H7 (cell line): ENCODE measurements around the gene CPNE6. TPM values are rescaled to one million over a fixed set of nuclear protein-coding genes. Genes with fewer than 3 reads are reported as not detected.
"Not testable (repeated sequence)": the region's sequence is repeated elsewhere in the genome, so short reads cannot be mapped to it uniquely, and the experiment has no call there.

Source experiments
- DNase-seq: peaks from one replicate; pipeline ENCODE4 v3.0.0; 2012
- H3K27me3 ChIP-seq: 2 replicates; pipeline ENCODE4 v1.6.0; 2011; ENCODE audit warnings: mild to moderate bottlenecking, low read length; ENCODE audit not compliant: control insufficient read depth, insufficient read depth
- H3K36me3 ChIP-seq: replicated peaks from 2 replicates; pipeline ENCODE4 v1.5.1; 2011; ENCODE audit warnings: low read length; ENCODE audit not compliant: control insufficient read depth, insufficient read depth
- H3K4me3 ChIP-seq: 2 replicates; pipeline ENCODE4 v1.5.1; 2011; ENCODE audit warnings: low read depth, mild to moderate bottlenecking, control low read depth, low read length, moderate library complexity; ENCODE audit not compliant: insufficient read depth
- total RNA-seq: library from RNA; depleted of rRNA; stranded (reverse); fragments of >200 nt; shearing (Covaris generic); gene quantifications from 2 replicates; pipeline ENCODE4 v1.2.3, GENCODE V29; 2014; rRNA removed

CPNE6 gene
- 0.04 TPM in 1 of 2 replicates, not detected in the other for total RNA-seq

- DNase-seq = no peak
- H3K27me3 ChIP-seq = no peaks in the 10 kb centered on the region
- H3K4me3 ChIP-seq = no peak within 1 kb of the TSS
- no peaks in the 10 kb centered on the region for H3K36me3 ChIP-seq
These were observed at the start of gene CPNE6 for GRCh38 chr14:24071144-24071697. CPNE6 (plus strand) TSS chr14:24071562; CDS start chr14:24072937, 1,375 bp downstream.

DNA sequence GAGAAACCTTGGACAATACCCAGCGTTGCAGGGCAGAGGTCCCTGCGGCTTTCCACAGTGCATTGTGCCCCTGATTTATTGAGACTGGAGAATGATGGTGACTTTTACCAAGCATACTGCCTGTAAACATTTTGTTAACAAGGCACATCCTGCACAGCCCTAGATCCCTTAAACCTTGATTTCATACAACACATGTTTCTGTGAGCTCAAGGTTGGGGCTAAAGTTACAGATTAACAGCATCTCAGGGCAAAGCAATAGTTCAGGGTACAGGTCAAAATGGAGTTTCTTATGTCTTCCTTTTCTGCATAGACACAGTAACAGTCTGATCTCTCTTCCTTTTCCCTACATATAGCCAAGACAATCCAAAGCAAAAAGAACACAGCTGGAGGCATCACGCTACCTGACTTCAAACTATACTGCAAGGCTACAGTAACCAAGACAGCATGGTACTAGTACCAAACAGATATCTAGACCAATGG lies 46.4 kb upstream of the CPNE6 start:
- not testable (repeated sequence) for DNase-seq, H3K4me3 ChIP-seq, H3K27me3 ChIP-seq, H3K36me3 ChIP-seq

- not testable (repeated sequence) for H3K4me3 ChIP-seq, H3K27me3 ChIP-seq, DNase-seq, H3K36me3 ChIP-seq
These were observed 41.7 kb upstream of the CPNE6 start for GRCh38 chr14:24029687-24030086.

DNA sequence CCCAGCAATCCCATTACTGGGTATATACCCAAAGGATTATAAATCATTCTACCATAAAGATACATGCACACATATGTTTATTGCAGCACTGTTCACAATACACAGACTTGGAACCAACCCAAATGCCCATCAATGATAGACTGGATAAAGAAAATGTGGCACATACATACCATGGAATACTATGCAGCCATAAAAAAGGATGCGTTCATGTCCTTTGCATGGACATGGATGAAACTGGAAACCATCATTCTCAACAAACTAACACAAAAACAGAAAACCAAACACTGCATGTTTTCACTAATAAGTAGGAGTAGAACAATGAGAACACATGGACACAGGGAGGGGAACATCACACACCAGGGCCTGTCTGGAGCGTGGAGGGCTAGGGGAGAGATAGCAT lies 40.0 kb upstream of the CPNE6 start:
- not testable (repeated sequence) for H3K36me3 ChIP-seq, H3K27me3 ChIP-seq, DNase-seq, H3K4me3 ChIP-seq

- no peak for DNase-seq
- H3K4me3 ChIP-seq = no peak overlapping the region
- no peaks in the 10 kb centered on the region for H3K36me3 ChIP-seq
- H3K27me3 ChIP-seq = no peaks in the 10 kb centered on the region
These were observed 38.5 kb upstream of the CPNE6 start for GRCh38 chr14:24032727-24033418.

DNA sequence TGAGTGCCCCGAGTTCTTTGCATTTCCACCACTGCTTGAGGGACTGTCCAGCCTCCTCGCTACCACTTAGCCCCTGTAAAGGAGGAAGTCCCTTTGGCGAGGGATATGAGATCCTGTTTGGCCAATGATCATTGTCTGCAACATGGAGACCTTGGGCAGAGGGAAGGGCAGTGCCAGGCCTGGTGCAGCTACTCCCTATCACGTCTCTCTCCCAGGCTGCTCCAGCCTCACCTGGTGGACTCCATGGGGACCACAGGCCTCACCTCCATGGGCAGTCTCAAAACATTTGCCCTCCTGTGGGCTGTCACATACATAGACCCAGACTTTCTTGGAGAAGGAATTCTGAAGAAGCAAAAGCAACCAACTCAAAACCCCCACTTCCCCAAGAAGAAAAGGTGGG lies 35.6 kb upstream of the CPNE6 start:
- H3K27me3 ChIP-seq, DNase-seq, H3K36me3 ChIP-seq: not testable (repeated sequence)
- H3K4me3 ChIP-seq = peak overlapping the region; percentile 62

DNA sequence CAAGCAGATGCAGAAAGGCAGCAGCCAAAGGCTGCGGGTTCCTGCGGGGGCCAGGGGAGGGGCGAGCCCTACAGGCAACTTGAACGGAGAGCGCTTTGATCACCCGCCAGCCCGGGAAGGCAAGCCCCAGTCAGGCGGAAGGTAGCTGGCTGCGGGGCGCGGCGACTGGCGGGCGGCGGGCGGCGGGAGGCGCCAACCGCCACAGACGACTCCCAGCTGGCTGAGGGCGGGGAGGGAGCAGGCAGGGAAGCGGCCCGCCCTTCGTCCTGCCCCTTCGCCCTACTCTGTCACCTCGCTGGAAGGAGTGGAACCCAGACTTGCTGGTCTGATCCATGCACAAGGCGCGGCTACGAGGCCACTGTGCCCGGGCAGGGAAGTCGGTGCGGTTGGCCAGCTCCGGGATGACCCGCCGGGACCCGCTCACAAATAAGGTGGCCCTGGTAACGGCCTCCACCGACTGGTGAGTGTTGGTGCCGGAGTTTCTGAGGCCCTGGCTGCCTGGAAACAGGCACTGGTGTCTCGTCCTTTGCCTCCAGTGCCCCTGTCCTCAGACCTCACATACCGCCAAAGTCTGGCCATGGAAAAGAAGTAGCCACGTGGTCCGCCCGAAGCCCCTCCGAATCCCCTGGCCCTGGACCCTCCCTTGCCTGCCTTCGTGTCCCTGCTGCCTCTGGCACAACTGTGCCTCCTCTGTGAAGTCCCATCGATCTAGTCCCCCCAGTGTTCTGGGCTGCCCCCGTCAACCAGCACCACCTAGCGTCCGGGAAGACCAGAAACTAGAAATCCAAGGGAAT lies 35.0 kb upstream of the CPNE6 start:
- Histone ChIP-seq H3K27me3 (no peaks in the 10 kb centered on the region), H3K36me3 (no peaks in the 10 kb centered on the region), H3K4me3 (peak overlapping the region; percentile 62)
- DNase-seq = peak; percentile 86

- not testable (repeated sequence) for H3K27me3 ChIP-seq, H3K36me3 ChIP-seq, DNase-seq, H3K4me3 ChIP-seq
These were observed 34.3 kb upstream of the CPNE6 start for GRCh38 chr14:24036963-24037657.

- no peak for DNase-seq
- Histone ChIP-seq H3K4me3 (no peak overlapping the region), H3K27me3 (no peaks in the 10 kb centered on the region; the same call in 1 of the 2 replicates), H3K36me3 (no peaks in the 10 kb centered on the region)
These were observed 33.7 kb upstream of the CPNE6 start for GRCh38 chr14:24037658-24038037.

DNA sequence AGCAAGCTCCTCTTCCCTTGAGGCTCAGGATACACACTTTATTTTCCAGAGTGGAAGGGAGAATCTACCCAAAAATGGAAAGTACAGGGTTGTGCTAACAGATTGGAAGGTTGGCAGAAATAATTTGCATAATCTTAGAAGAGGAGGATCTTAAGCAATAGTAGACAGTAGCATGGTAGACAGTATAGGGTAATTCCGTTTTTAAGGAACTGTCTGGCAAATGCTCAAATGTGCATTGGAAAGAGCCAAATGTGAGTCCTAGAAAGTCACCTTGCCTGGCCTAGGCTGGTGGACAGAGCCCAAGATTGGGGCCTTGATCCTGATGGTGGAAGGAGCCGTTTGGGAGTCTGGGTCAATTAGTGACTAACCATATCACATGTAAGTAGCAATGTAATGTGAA lies 32.7 kb upstream of the CPNE6 start:
- H3K4me3 ChIP-seq = no peak overlapping the region
- H3K36me3 ChIP-seq = no peaks in the 10 kb centered on the region
- DNase-seq = no peak
- H3K27me3 ChIP-seq = no peaks in the 10 kb centered on the region; the same call in 1 of the 2 replicates

- H3K36me3 ChIP-seq = no peaks in the 10 kb centered on the region
- DNase-seq = no peak
- H3K27me3 ChIP-seq = no peaks in the 10 kb centered on the region; the same call in 1 of the 2 replicates
- H3K4me3 ChIP-seq = no peak overlapping the region
These were observed 30.7 kb upstream of the CPNE6 start for GRCh38 chr14:24040692-24041091.

DNA sequence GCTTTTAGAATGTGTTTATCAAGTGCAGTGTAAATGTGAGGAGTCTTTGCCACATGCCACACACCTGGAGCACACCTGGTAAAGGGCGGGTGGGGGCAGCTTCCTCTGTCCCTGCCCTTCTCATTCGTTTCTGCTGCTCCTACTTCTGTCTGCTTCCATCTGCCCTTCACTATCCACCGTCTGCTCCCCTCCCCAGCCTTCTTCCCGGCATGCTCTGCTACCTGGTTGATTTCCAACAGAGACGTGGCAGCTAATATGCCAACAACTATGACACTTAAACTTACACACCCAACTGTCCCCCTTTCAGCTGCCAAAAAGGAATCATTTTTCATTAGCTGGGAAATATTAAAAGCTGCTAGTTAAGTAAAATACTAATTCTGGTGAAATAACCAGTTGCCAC lies 28.6 kb upstream of the CPNE6 start:
- no peak for DNase-seq
- Histone ChIP-seq H3K36me3 (no peaks in the 10 kb centered on the region), H3K27me3 (no peaks in the 10 kb centered on the region; the same call in 1 of the 2 replicates), H3K4me3 (no peak overlapping the region)

DNA sequence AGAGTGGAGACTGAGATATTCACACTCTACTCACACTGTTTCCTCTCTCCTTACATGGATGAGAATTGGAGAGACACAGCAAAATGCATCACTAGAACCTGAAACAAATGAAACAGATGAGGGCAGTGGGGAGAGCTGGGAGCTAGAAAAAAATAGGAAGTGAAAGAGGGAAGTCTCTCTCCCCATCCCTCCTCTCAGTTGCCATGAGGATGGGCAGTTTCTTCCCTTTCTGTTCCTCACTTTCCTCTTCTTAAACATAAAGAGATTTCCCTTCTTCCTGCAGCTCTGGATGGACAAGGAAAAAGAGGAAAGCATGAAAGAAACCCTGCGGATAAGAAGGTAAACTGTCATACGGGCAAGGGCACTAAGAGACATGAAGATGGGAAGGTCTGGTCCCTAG lies 22.4 kb upstream of the CPNE6 start:
- DNase-seq, H3K27me3 ChIP-seq, H3K4me3 ChIP-seq, H3K36me3 ChIP-seq: not testable (repeated sequence)

DNA sequence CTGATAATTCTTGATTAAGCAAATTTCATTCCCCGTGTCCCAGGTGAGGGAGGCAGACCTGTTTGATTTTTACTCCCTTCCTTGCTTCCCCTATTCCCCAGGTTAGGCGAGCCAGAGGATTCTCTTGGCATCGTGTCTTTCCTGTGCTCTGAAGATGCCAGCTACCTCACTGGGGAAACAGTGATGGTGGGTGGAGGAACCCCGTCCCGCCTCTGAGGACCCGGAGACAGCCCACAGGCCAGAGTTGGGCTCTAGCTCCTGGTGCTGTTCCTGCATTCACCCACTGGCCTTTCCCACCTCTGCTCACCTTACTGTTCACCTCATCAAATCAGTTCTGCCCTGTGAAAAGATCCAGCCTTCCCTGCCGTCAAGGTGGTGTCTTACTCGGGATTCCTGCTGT lies 20.6 kb upstream of the CPNE6 start:
- not testable (repeated sequence) for H3K4me3 ChIP-seq

More for the DNA sequence above, 20.6 kb upstream of the CPNE6 start:
- DNase-seq = peak; percentile 19
- not testable (repeated sequence) for H3K27me3 ChIP-seq, H3K36me3 ChIP-seq
